Upper lobe of left lung (tissue), 6 donors: Measurements from ENCODE around the gene LYZ. TPM values are rescaled to one million over a fixed set of nuclear protein-coding genes. Genes with fewer than 3 reads are reported as not detected.

Experiments used
- ATAC-seq, 2 donors: fragments of 200-7000 bp; cut with Tn5 transposase; one replicate each; pipeline ENCODE4 v1.9.1; 2022; ENCODE audit warnings: mild to moderate bottlenecking in 2 of 2, moderate library complexity in 2 of 2; ENCODE audit not compliant: low FRiP score in 2 of 2
- DNase-seq, 2 donors: peaks; one replicate each; pipeline ENCODE4 v3.0.0-alpha.2; 2019 to 2020
- H3K27ac ChIP-seq, 4 donors: fragments of 200-600 bp; sonication (generic); one replicate each; pipeline ENCODE4 v1.5.1; 2016 to 2019
- H3K27me3 ChIP-seq, 4 donors: fragments of 200-600 bp; sonication (generic); one replicate each; pipeline ENCODE4 v1.5.1; 2017 to 2019
- H3K36me3 ChIP-seq, 4 donors: fragments of 200-600 bp; sonication (generic); one replicate each; pipeline ENCODE4 v1.5.1; 2016 to 2019
- H3K4me1 ChIP-seq, 4 donors: fragments of 200-600 bp; sonication (generic); one replicate each; pipeline ENCODE4 v1.5.1; 2018 to 2019
- H3K4me3 ChIP-seq, 4 donors: fragments of 200-600 bp; sonication (generic); one replicate each; pipeline ENCODE4 v1.5.1; 2017 to 2019; ENCODE audit warnings: mild to moderate bottlenecking in 2 of 4, moderate library complexity in 1 of 4
- H3K9me3 ChIP-seq, 4 donors: fragments of 200-600 bp; sonication (generic); one replicate each; pipeline ENCODE4 v1.5.1; 2018 to 2019
- EP300 ChIP-seq, 4 donors: sonication (generic); formaldehyde crosslinking; IDR thresholded peaks; one replicate each; pipeline ENCODE4 v1.5.1; 2017; ENCODE audit warnings: antibody characterized with exemption in 4 of 4, control low read depth in 2 of 4
- POLR2A ChIP-seq, 4 donors: fragments of 450-650 bp; IDR thresholded peaks; one replicate each; pipeline ENCODE4 v1.5.1; 2016 to 2017; ENCODE audit warnings: antibody characterized with exemption in 4 of 4, mild to moderate bottlenecking in 2 of 4
- POLR2AphosphoS5 ChIP-seq, 2 donors: sonication (generic); formaldehyde crosslinking; IDR thresholded peaks; one replicate each; pipeline ENCODE4 v1.5.1; 2017; ENCODE audit warnings: antibody characterized with exemption in 2 of 2
- WGBS, 2 donors: methylation state at CpG; one replicate each; pipeline ENCODE4 v1.1.5; 2017 to 2018; 5-methylcytosine and 5-hydroxymethylcytosine counted together
- total RNA-seq, 6 donors: library from RNA; depleted of rRNA in 4 of 6; stranded (reverse); fragments of >200 nt in 4 of 6; gene quantifications; one replicate each; pipeline versions ENCODE4 v1.1.0 to v1.2.1, GENCODE V29; 2016 to 2021
- TF ChIP-seq, protein P1 (sequence below), 6 experiments: fragments of 450-650 bp in 4 of 6; fragments of 200-600 bp in 2 of 6; sonication (generic) in 2 of 6; IDR thresholded peaks; one replicate each; pipeline ENCODE4 v1.5.1; 2016 to 2019; ENCODE audit warnings: antibody characterized with exemption in 6 of 6
- donor health status: DM: no; HTN: no; CAD: no; lungs with moderate emphysema.
- donor health status: DM: no; HTN: yes; CAD: no; lungs with severe emphysema.

LYZ gene
- total RNA-seq, 6 donors from 2014 or later = 52.9 to 1,947 (median 459) TPM

DNA sequence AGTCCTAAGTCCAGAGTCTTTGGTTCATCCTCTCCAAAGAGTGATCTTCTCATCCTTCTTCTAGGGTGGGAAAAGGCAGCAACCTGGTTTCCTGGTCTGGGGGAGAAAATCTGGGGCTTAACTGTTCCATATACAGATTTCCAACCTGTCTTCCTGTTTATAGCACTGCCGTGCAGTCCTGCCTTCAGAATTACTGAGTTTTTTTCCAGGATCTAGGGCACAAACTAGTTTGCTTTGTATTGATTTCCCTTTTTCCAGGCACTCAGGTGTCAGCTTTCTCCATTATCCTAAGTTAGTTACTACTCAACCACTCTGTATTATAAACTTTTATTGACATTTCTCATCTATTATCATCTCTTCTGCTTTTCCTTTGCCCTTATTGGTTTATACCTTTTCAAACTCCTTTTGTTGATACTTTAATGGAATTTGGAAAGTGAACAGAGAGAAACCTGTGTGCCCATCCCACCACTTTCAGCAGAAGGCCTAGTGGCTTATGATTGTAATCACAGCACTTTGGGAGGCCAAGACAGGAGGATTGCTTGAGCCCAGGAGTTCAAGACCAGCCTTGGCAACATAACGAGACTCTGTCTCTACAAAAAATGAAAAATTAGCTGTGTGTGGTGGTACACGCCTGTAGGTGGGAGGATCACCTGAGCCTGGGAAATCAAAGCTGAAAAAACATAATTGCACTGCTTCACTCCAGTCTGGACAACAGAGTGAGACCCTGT, 4.1 kb upstream of the LYZ start:
- TF ChIP-seq POLR2A (IDR thresholded peaks at IDR 0.05) = no peak
- no peak for TF ChIP-seq POLR2AphosphoS5 (IDR thresholded peaks at IDR 0.05)
- no peak for TF ChIP-seq EP300 (IDR thresholded peaks at IDR 0.05)
- TF ChIP-seq, protein P1, sequence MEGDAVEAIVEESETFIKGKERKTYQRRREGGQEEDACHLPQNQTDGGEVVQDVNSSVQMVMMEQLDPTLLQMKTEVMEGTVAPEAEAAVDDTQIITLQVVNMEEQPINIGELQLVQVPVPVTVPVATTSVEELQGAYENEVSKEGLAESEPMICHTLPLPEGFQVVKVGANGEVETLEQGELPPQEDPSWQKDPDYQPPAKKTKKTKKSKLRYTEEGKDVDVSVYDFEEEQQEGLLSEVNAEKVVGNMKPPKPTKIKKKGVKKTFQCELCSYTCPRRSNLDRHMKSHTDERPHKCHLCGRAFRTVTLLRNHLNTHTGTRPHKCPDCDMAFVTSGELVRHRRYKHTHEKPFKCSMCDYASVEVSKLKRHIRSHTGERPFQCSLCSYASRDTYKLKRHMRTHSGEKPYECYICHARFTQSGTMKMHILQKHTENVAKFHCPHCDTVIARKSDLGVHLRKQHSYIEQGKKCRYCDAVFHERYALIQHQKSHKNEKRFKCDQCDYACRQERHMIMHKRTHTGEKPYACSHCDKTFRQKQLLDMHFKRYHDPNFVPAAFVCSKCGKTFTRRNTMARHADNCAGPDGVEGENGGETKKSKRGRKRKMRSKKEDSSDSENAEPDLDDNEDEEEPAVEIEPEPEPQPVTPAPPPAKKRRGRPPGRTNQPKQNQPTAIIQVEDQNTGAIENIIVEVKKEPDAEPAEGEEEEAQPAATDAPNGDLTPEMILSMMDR (IDR thresholded peaks at IDR 0.05) = no peak
- DNase-seq = no peak
- Histone ChIP-seq H3K4me1 (peaks cover 3 to 29% (median 27%) of the 10 kb centered on the region in 4 donors), H3K9me3 (no peaks in the 10 kb centered on the region), H3K27ac (peak overlapping the region in 2 of 4 donors; percentile 27 to 50), H3K4me3 (no peak overlapping the region), H3K27me3 (no peaks in the 10 kb centered on the region), H3K36me3 (no peaks in the 10 kb centered on the region)
- WGBS, 2 donors = 39 to 47% methylated on average over 3 of the region's 3 CpGs
- no peak for ATAC-seq

DNA sequence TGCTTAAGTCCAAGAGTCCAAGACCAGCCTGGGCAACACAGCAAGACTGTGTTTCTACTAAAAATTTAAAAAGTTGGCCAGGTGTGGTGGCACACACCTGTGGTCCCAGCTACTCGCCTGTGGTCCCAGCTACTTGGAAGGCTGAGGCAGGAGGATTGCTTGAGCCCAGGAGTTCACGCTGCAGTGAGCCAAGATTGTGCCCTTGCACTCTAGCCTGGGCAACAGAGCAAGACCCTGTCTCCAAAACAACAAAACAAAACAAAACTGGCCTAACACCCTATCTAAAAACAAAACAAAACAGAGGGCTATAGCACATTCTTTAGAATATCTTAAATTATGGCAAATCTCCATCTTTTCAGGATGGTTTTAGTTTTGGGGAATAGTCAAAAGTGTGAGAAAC, 3.1 kb upstream of the LYZ start:
- Histone ChIP-seq H3K27me3 (no peaks in the 10 kb centered on the region), H3K27ac (no peak overlapping the region)
- WGBS, 2 donors = 85 to 97% methylated on average over 2 of the region's 2 CpGs

DNA sequence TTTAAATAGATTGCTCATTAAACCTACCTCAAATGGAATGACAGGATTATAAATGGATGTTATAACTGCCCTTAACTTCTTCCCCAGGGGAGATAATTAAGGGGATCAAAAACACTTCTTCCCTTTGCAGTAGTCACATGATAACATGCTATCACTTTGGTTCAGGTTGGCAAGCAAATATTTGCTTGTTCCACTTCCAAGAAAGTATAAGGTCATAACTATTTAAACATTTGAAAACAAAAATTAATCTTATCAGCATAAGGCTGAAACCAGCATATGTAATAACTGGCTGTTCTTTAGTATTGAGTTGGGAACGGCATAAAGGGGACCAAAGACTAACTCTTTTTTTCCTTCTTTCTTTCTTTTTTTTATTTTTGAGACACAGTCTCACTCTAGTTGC, 2.4 kb upstream of the LYZ start:
- H3K27me3 ChIP-seq = no peaks in the 10 kb centered on the region
- no peaks in the 10 kb centered on the region for H3K9me3 ChIP-seq
- 65 to 76% methylated on average over 1 of the region's 1 CpG for WGBS, 2 donors
- peaks cover 3 to 19% (median 11%) of the 10 kb centered on the region in 4 donors for H3K4me1 ChIP-seq
- H3K4me3 ChIP-seq = no peak overlapping the region
- H3K36me3 ChIP-seq = no peaks in the 10 kb centered on the region
- TF ChIP-seq, protein P1 (IDR thresholded peaks at IDR 0.05) = no peak
- TF ChIP-seq POLR2AphosphoS5 (IDR thresholded peaks at IDR 0.05) (no peak), EP300 (IDR thresholded peaks at IDR 0.05) (no peak), POLR2A (IDR thresholded peaks at IDR 0.05) (no peak)
- H3K27ac ChIP-seq = no peak overlapping the region
- DNase-seq (no peak), ATAC-seq (no peak)

More for the DNA sequence above, 3.1 kb upstream of the LYZ start:
- Histone ChIP-seq H3K4me1 (peaks cover 3 to 24% (median 18%) of the 10 kb centered on the region in 4 donors), H3K4me3 (no peak overlapping the region), H3K9me3 (no peaks in the 10 kb centered on the region), H3K36me3 (no peaks in the 10 kb centered on the region)
- DNase-seq (no peak), ATAC-seq (no peak)
- TF ChIP-seq POLR2A (IDR thresholded peaks at IDR 0.05) (no peak), EP300 (IDR thresholded peaks at IDR 0.05) (no peak), POLR2AphosphoS5 (IDR thresholded peaks at IDR 0.05) (no peak)
- TF ChIP-seq, protein P1 (IDR thresholded peaks at IDR 0.05) = no peak

DNA sequence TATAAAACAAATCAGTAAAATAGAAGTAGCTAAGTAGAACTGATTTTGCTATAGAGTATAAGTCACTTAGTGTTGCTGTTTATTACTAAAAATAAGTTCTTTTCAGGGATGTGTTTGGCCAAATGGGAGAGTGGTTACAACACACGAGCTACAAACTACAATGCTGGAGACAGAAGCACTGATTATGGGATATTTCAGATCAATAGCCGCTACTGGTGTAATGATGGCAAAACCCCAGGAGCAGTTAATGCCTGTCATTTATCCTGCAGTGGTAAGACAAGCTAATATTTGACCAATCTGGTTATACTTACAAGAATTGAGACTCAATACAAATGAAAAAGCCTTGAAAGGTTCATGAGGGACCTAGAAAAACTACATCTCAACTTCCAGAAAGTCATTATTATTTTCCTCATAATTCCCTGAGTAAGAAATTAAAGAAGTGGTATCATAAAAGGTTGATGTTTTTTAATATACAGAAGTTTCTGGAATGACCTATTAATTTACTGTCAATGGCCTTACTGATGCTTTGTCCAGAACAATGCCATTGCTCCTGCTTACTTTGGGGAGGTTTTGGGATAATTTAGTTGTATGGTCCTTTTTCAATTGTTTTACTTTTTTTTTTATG, 1.9 kb downstream of the LYZ start:
- 60 to 63% methylated on average over 2 of the region's 2 CpGs for WGBS, 2 donors
- no peaks in the 10 kb centered on the region for H3K27me3 ChIP-seq
- no peak for DNase-seq

More for the DNA sequence above, 1.9 kb downstream of the LYZ start:
- Histone ChIP-seq H3K9me3 (no peaks in the 10 kb centered on the region), H3K4me3 (peak overlapping the region in 3 of 4 donors; percentile 1 to 36 (median 33)), H3K27ac (no peak overlapping the region), H3K36me3 (no peaks in the 10 kb centered on the region), H3K4me1 (no peaks in the 10 kb centered on the region)
- TF ChIP-seq POLR2AphosphoS5 (IDR thresholded peaks at IDR 0.05) (no peak), EP300 (IDR thresholded peaks at IDR 0.05) (no peak), POLR2A (IDR thresholded peaks at IDR 0.05) (no peak)
- TF ChIP-seq, protein P1 (IDR thresholded peaks at IDR 0.05) = no peak
- no peak for ATAC-seq
